GM15510 (cell line): ENCODE results near the gene DOK3.

ENCODE experiments used
- POLR2A ChIP-seq: IDR thresholded peaks from 3 replicates; pipeline ENCODE4 v1.6.1; 2011; ENCODE audit warnings: borderline replicate concordance; ENCODE audit not compliant: insufficient read length; ENCODE audit errors: extremely low read depth

Gene DOK3

DNA sequence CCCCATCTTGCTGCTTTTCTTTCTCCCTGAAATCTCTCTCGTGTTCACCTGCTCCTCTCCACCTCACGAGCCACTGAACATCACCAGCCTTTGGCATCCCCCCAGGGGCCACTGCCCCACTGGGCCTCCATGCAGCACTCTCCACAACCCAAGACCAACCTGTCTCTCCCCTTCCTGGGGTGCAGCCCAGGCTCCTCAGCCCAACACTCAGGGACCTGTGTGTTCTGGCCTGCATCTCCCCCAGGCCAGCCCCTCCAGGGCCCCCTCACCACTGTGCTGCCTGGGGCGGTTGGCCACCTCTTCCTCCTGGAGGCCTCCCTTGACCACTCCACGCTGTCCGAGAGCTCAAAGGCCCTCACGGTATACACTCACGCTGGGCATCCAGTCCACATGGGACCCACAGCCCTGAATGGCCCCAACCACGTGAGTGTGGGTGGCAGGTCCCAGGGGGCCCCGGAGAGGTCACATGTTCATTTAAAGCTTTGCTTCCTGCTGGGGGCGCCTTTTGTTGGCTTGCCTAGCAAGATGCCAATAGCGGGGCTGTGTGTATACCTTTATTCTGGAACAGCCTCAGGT is 453 bp upstream of the DOK3 start:
- peak; percentile 45 for TF ChIP-seq POLR2A

GRCh38 chr5:177508837-177509236 is 789 bp downstream of the DOK3 start:
- peak; percentile 84 for TF ChIP-seq POLR2A

- TF ChIP-seq POLR2A, result no peak
These were observed 1.4 kb downstream of the DOK3 start for GRCh38 chr5:177508221-177508611.

- no peak for TF ChIP-seq POLR2A
These were observed 1.9 kb downstream of the DOK3 start for GRCh38 chr5:177507596-177508220.

GRCh38 chr5:177507165-177507564 is 2.5 kb downstream of the DOK3 start:
- no peak for TF ChIP-seq POLR2A

GRCh38 chr5:177505075-177505474 is 4.6 kb downstream of the DOK3 start:
- TF ChIP-seq POLR2A, result no peak

DNA sequence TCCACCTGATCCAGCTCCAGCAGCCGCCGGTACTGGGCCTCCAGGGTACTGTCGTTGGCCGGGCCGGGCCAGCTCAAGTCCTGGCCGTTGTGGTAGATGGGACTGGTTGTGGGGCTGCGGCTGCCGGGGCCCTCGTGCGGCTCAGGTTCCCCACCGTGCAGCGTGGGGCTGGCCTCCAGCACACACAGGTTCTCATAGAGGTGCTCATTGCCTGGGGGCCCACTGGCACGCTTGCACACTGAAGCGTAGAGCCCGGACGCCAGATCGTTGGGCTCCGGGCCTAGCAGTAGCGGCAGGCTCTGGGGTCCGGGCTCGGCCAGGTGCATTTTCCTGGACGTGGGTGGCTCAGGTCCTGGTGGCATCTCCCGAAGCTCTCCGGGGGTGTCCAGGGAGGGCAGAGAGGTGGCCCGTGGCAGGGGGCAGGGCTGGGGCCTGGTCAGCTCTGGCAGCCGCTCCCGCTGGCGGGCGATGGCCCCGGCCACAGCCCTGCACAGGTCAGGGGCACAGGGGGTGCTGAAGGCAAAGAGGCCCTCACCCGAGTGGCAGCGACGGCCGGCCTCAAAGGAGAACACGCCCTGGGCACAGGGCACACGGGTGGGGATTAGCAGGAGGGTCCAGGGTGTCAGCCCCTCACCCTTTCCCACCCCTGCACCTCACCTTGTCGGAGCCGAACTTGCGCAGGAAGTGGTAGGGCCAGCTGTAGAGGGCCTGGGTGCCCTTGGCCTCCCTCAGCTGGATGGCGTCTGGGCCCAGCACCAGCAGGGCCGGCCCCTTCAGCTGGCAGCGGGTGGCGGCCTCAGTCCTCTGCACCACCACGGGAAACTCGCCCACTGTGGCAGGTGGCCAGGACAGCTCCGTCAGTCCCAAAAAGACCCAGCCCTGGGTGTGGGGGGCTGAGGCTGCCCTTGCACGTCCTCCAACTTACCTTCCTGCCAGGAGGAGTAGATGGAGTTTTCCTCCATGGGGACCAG is 5.3 kb downstream of the DOK3 start:
- no peak for TF ChIP-seq POLR2A

GRCh38 chr5:177503351-177504085 is 6.1 kb downstream of the DOK3 start:
- no peak for TF ChIP-seq POLR2A

DNA sequence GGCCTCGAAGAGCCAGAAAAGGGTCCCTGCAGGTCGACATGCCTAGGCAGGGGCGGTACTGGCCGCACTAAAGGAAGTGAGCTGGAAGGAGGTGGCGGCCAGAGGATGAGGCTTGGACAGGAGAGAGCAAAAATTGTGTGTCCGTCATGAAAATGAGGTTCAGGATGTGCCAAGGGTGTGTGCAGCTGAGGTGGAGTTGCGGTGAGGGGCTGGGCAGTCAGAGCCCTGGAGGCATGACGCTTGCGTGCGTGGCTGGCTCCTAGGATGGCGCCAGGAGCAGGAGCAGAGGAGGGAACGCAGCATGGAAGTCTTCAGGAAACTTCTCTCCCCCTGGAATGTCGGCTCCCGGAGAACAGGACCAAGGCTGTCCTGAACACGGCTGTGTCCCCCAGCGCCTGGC is 6.7 kb downstream of the DOK3 start:
- TF ChIP-seq POLR2A, result no peak

DNA sequence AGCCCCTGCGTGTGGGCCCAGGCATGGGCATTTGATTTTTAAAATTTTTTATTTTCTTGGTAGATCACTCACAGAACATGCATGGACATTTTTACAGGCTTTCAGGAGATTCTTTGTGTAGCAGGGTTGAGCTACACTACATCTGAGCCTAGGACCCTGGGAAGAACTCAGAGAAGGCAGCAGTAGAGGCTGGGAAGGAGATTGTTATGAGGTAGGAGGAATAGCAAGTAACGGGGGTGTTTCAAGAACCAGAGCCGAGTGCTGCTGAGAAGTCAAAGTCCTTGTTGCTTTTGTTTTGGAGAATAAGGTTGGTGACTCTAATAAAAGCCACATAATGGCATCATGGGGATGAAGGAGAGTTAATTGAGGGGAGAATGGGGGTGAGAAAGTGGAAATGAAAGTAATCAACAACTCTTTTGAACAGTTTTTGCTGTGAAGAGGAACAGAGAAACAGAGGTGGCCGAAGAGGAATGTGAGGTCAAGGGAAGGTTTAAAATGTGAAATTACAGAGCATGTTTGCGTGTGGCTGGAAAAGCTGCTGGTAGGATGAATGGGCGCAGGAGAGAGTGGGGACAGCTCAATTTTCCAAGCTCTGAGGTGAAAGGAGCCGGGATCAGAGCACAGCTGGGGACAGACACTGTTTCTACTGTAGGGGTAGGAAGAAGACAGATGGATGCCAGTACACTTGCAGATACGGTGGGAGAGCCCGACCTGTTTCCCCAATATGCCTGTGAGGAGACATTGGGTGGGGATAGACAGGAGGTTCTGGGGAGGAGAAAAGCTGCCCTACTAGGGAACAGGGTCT is 7.5 kb downstream of the DOK3 start:
- no peak for TF ChIP-seq POLR2A

DNA sequence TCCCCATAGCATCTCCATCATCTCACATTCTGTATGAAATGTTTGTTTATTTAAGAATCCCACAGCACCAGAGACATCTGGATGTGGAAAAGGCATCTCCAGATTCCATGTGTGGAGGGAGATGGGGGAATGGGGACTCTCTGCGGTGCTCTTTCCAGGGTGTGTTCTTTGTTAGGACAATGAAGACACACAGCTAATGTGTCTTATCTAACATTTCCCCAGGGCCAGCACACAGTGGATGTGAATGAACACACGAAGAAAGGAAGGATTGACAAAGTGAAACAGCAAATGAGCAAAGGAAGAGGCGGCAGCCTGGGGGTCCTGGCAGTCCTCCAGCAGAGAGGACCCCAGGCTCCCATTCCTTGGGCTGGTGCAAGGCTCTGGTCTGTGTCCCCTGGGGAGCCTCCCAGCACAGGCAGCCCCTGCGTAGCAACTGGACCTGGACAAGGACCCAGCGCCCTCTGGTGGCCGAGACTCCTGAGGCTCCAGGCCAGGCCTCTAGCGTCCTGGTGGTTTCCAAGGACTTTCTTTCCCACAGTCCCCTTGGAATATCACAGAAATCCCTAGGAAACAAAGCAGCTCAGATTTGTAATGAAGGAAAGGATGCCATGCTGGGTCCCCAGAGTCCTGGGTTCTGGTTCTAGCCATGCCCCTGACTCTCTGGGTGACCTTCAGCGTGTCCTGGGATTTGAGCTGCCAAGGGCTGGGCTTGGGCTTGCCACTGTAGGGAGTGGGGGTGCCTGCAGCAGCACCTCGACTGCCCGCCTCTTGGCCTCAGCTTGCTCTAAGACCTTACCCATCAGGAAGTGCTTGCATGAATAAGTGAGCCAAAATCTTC is 8.7 kb downstream of the DOK3 start:
- TF ChIP-seq POLR2A, result peak; percentile 21

DNA sequence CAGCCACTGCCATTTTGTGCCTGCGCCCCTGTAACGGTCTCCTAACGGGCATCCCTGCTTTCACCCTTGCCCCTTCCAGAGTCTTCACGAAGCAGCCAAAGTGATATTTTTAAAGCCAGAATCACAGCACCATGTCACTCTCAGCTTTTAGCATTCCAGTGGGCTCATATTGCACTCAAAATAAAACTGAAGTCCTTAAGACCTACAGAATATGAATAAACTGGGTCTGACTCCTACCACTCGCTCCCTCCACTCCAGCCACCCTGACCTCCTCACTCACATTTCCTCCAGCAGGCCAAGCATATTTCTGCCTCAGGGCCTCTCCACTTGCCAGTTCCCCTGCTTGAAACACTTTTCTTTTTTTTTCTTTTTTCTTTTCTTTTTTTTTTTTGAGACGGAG is 9.8 kb downstream of the DOK3 start:
- TF ChIP-seq POLR2A, result no peak
